HFFc6 (cell line): ENCODE data around the gene ITPKA. TPM values are rescaled to one million over a fixed set of nuclear protein-coding genes. Genes with fewer than 3 reads are reported as not detected.

Experiments
- DNase-seq: peaks from one replicate; pipeline ENCODE4 v3.0.0-alpha.2; 2018
- H3K27ac Mint-ChIP-seq: 2 replicates; pipeline ENCODE4 v1.8.0; 2020; ENCODE audit warnings: mild to moderate bottlenecking, mixed read lengths
- H3K27me3 Mint-ChIP-seq: 2 replicates; pipeline ENCODE4 v1.8.0; 2021; ENCODE audit warnings: mild to moderate bottlenecking, moderate library complexity, mixed read lengths; ENCODE audit not compliant: insufficient read depth
- H3K36me3 Mint-ChIP-seq: 2 replicates; pipeline ENCODE4 v1.8.0; 2021; ENCODE audit warnings: low read depth, mixed read lengths
- H3K4me1 Mint-ChIP-seq: 2 replicates; pipeline ENCODE4 v1.8.0; 2020; ENCODE audit warnings: low read depth, mixed read lengths
- H3K4me3 Mint-ChIP-seq: 2 replicates; pipeline ENCODE4 v1.8.0; 2020; ENCODE audit warnings: mild to moderate bottlenecking, moderate library complexity, mixed read lengths
- H3K9me3 Mint-ChIP-seq: 2 replicates; pipeline ENCODE4 v1.8.0; 2020; ENCODE audit warnings: mild to moderate bottlenecking, mixed read lengths
- total RNA-seq, 6 experiments: library from RNA; stranded (reverse); fragmentation: NEBNext Ultra II Directional; extraction: Animal tissue kit (Norgen Biotek cat#: 25700); gene quantifications; 2 replicates in 1 of 6; 3 replicates in 5 of 6; pipeline ENCODE4 v1.2.3, GENCODE V29; 2021
- TF ChIP-seq, protein P1 (sequence below): fragments of 200-600 bp; sonication (generic); IDR thresholded peaks from 2 replicates; pipeline ENCODE4 v1.5.0; 2021; ENCODE audit warnings: antibody characterized with exemption, mild to moderate bottlenecking

ITPKA gene
- total RNA-seq, 6 experiments from 2014 or later, result 1.2 to 2.4 (median 2.3) TPM

GRCh38 chr15:41492597-41493204, 973 bp upstream of the ITPKA start:
- peak overlapping the region; percentile 76 for H3K27ac Mint-ChIP-seq
- H3K4me3 Mint-ChIP-seq, result peak overlapping the region; percentile 83
- peaks cover 5% of the 10 kb centered on the region for H3K36me3 Mint-ChIP-seq
- peaks cover 35% of the 10 kb centered on the region for H3K4me1 Mint-ChIP-seq
- peaks cover 13% of the 10 kb centered on the region for H3K27me3 Mint-ChIP-seq
- no peak for DNase-seq
- TF ChIP-seq, protein P1, sequence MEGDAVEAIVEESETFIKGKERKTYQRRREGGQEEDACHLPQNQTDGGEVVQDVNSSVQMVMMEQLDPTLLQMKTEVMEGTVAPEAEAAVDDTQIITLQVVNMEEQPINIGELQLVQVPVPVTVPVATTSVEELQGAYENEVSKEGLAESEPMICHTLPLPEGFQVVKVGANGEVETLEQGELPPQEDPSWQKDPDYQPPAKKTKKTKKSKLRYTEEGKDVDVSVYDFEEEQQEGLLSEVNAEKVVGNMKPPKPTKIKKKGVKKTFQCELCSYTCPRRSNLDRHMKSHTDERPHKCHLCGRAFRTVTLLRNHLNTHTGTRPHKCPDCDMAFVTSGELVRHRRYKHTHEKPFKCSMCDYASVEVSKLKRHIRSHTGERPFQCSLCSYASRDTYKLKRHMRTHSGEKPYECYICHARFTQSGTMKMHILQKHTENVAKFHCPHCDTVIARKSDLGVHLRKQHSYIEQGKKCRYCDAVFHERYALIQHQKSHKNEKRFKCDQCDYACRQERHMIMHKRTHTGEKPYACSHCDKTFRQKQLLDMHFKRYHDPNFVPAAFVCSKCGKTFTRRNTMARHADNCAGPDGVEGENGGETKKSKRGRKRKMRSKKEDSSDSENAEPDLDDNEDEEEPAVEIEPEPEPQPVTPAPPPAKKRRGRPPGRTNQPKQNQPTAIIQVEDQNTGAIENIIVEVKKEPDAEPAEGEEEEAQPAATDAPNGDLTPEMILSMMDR, result no peak
- no peaks in the 10 kb centered on the region for H3K9me3 Mint-ChIP-seq

DNA sequence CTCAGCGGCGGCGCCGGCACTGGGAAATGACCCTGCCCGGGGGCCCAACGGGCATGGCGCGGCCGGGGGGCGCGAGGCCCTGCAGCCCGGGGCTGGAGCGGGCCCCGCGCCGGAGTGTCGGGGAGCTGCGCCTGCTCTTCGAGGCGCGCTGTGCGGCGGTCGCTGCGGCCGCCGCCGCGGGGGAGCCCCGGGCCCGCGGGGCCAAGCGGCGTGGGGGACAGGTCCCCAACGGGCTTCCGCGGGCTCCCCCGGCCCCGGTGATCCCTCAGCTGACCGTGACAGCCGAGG, 172 bp downstream of the ITPKA start:
- H3K27me3 Mint-ChIP-seq, result peaks cover 12% of the 10 kb centered on the region
- no peak for DNase-seq
- H3K9me3 Mint-ChIP-seq, result no peaks in the 10 kb centered on the region
- H3K27ac Mint-ChIP-seq, result no peak overlapping the region
- peaks cover 5% of the 10 kb centered on the region for H3K36me3 Mint-ChIP-seq
- TF ChIP-seq, protein P1, result no peak
- no peak overlapping the region for H3K4me3 Mint-ChIP-seq
- H3K4me1 Mint-ChIP-seq, result peaks cover 30% of the 10 kb centered on the region

DNA sequence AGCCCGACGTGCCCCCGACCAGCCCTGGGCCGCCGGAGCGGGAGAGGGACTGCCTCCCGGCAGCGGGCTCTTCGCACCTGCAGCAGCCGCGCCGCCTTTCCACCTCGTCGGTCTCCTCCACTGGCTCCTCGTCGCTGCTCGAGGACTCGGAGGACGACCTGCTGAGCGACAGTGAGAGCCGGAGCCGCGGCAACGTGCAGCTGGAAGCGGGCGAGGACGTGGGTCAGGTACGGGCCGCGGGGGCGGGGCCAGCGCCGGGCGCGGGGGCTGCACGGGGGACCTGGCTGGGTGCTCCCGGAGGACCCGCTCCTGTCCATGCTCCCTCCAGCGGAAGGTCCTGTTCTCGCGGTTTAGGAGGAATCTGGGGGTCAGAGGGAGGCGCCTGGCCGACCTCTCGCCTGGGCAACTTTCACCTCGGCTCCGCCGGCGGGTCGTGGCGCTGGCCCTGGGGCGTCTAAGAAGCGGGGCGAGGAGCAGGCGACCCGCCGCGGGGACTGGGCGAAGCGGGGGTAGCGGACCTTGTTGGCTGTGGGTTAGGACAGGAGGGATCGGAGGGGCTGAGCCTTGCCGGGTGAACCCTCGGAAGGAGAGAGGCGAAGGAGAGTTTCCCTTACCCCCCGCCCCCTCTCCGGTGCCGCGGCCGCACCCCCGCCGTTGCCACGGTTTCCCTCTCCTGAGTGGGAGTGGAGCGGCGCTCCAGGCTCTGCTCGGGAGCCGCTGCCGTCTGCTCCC, 682 bp downstream of the ITPKA start:
- Mint-ChIP-seq H3K27ac (no peak overlapping the region), H3K4me3 (peak overlapping the region; percentile 63), H3K4me1 (peaks cover 30% of the 10 kb centered on the region), H3K36me3 (peaks cover 5% of the 10 kb centered on the region), H3K27me3 (peaks cover 12% of the 10 kb centered on the region), H3K9me3 (no peaks in the 10 kb centered on the region)
- TF ChIP-seq, protein P1, result peak; percentile 32
- no peak for DNase-seq

- DNase-seq, result no peak
- Mint-ChIP-seq H3K4me3 (no peak overlapping the region; the same call in 1 of the 2 replicates), H3K9me3 (no peaks in the 10 kb centered on the region), H3K27me3 (peaks cover 12% of the 10 kb centered on the region), H3K36me3 (peaks cover 3% of the 10 kb centered on the region), H3K27ac (no peak overlapping the region), H3K4me1 (peaks cover 27% of the 10 kb centered on the region)
- TF ChIP-seq, protein P1, result no peak
Measured at GRCh38 chr15:41494922-41495735, 1.5 kb downstream of the ITPKA start.

DNA sequence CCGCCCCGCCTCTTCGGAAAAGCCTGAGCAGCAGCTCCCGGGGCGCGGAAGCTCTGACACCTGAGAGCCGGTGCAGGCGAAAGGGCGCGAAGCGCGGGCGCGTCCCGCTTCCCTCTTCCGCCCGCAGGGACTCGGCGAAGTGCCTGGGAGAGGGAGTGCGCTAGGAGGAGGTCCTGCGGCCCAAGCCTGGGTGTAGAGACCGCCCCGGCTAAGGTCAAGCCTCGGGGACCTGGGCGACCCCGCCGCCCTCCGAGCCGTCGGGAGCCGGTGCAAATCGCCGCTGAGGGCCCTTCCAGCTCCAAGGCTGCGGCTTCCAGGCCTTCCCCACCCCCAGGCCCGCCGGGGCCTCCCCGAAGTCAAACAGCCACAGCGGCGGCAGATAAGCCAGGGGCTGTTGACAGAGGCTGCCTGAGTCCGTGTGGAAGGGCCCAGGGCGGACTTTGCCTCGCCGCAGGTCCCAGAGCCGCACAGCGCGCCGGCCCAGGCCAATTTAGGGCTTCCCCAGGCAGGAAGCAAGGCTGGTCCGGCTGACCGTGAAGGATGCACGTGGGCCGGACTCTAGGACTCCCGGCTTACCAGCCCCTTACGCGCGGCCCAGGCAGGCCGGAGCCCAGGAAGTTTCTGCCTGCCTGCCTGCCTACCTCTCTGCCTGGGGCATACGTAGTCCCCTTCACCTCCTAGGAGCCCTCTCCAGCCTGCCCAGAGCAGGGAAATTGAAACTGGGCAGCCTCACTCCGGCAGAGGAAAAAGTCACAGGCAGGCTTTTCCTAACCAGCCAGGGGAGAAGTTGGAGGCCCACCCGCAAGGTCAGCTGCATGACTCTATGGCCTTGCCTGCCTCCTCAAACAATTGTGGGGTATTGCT, 2.3 kb downstream of the ITPKA start:
- peaks cover 21% of the 10 kb centered on the region for H3K4me1 Mint-ChIP-seq
- no peak overlapping the region for H3K27ac Mint-ChIP-seq
- TF ChIP-seq, protein P1, result no peak
- no peak overlapping the region for H3K4me3 Mint-ChIP-seq
- H3K27me3 Mint-ChIP-seq, result peaks cover 12% of the 10 kb centered on the region
- no peak for DNase-seq
- no peaks in the 10 kb centered on the region for H3K9me3 Mint-ChIP-seq
- H3K36me3 Mint-ChIP-seq, result no peaks in the 10 kb centered on the region
